H1 (cell line): Measurements from ENCODE around the gene CUX1. TPM values are rescaled to one million over a fixed set of nuclear protein-coding genes. Genes with fewer than 3 reads are reported as not detected.

Experiments used
- PHF8 ChIP-seq: fragments of 200-600 bp; sonication (generic); conservative IDR thresholded peaks from 2 replicates; pipeline ENCODE4 v1.7.1; 2012; ENCODE audit warnings: low read depth, mild to moderate bottlenecking, inconsistent platforms, low read length, moderate library complexity
- RAD21 ChIP-seq, 2 experiments: IDR thresholded peaks in 1 of 2; conservative IDR thresholded peaks in 1 of 2; 2 replicates each; pipeline ENCODE4 v1.6.1; 2011; ENCODE audit warnings: low read depth in 2 of 2, low read length in 2 of 2, improper control_type of control experiment in 1 of 2, inconsistent platforms in 1 of 2, mild to moderate bottlenecking in 1 of 2, moderate library complexity in 1 of 2
- polyA plus RNA-seq, 7 experiments: library from polyadenylated mRNA; depleted of rRNA in 3 of 7; stranded (reverse) in 5 of 7; unstranded in 2 of 7; fragments of >200 nt in 5 of 7; fragments of 200-250 nt in 2 of 7; gene quantifications; 1 replicate in 5 of 7; 2 replicates in 1 of 7; 4 replicates in 1 of 7; pipeline versions ENCODE4 v1.2.1 to v1.2.3, GENCODE V29; 2011 to 2013; ENCODE audit warnings: missing spikeins in 2 of 7, mixed read lengths in 2 of 7
- total RNA-seq: library from RNA; stranded (reverse); fragmentation: NEBNext Ultra II Directional; extraction: Animal tissue kit (Norgen Biotek cat#: 25700); gene quantifications from 2 replicates; pipeline ENCODE4 v1.2.1, GENCODE V29; 2021
- TF ChIP-seq, protein P1 (sequence below): IDR thresholded peaks from 2 replicates; pipeline ENCODE4 v1.6.1; 2011; ENCODE audit warnings: low read depth, mild to moderate bottlenecking, low read length; ENCODE audit not compliant: insufficient read depth

The CUX1 gene
- total and polyA plus RNA-seq, 2 of the 8 experiments (the other 6 are each of a cell fraction or from before 2014, with no cell fraction given): 21.6 to 65.9 TPM

DNA sequence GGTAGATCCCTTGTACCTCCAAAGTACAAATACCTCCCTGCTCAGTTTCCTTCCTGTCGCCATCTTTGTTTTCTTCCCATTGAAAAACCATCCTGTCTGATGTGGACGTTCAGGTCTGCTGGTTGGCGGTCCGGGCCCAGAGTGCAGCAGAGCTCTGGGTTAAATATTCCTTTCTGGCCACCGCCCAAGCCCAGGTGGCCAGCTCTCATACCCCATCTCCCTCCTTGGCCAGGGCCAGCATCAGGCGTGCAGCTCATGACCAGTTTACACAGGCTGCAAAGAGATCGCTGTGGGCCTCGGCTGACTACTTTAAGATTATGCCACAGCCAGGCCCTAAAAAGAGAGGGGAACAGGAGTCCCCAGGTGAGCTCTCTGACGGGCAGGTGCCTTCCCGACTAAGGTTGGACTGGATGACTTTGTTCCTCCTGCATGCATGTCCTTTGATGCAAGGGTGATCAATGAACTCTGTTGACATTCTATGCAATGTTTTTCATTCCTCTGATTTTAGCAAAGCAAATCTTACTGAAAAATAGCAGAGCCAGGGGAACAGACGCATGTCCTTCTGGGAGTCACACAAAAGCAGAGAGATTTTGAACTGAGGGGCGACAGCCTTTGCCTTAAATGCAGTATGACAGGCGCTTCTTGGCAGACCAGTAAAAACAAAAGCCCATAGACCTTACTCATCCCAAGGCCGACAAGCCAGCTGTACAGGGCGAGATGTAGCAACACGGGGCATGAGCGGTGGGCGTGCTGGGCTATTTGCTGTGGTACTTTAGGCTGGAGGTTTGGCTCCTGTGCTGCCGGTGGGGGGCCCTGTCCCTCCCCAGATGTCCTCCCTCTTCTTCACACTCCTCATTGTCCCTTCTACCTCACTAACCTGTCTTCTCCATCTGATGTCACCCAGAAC, 435.9 kb downstream of the CUX1 start (continued):
- TF ChIP-seq, protein P1, sequence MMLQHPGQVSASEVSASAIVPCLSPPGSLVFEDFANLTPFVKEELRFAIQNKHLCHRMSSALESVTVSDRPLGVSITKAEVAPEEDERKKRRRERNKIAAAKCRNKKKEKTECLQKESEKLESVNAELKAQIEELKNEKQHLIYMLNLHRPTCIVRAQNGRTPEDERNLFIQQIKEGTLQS: no peak
- TF ChIP-seq RAD21 (IDR thresholded peaks at IDR 0.05 in 1 of 2, conservative IDR thresholded peaks at IDR 0.05 in 1 of 2; ENCODE audit: low read depth in 2 of 2, low read length in 2 of 2) (no peak), PHF8 (no peak)
